ENCODE results near the gene SLC49A3. TPM values are rescaled to one million over a fixed set of nuclear protein-coding genes. Genes with fewer than 3 reads are reported as not detected.
A peak's percentile ranks its signal among the peaks of the same experiment; 100 is the strongest.

SLC49A3 gene
- total and polyA plus RNA-seq, 2 of the 8 experiments (the other 6 are each of a cell fraction or from before 2014, with no cell fraction given), result 5.0 to 8.8 TPM

- no peak for TF ChIP-seq CHD7 (IDR thresholded peaks at IDR 0.05; ENCODE audit: insufficient replicate concordance, low read length)
- TF ChIP-seq FOSL1 (IDR thresholded peaks at IDR 0.05; ENCODE audit: insufficient read depth, low read depth, low read length), result no peak
- peak in 1 of 2 experiments; percentile 1; a peak in 1 of 3 replicates for TF ChIP-seq POLR2A (IDR thresholded peaks at IDR 0.05; ENCODE audit: control extremely low read depth in 1 of 2, low read depth in 2 of 2, low read length in 2 of 2)
- TF ChIP-seq SP4 (IDR thresholded peaks at IDR 0.05; ENCODE audit: low read length), result 0 out of 2 replicates have a peak, but pooled peaks have one; percentile 10
- TF ChIP-seq ZNF274 (IDR thresholded peaks at IDR 0.05; ENCODE audit: borderline replicate concordance, extremely low read depth, low read length), result no peak
- no peak for TF ChIP-seq BACH1 (IDR thresholded peaks at IDR 0.05; ENCODE audit: low read length)
- TF ChIP-seq USF2 (IDR thresholded peaks at IDR 0.05; ENCODE audit: low read length), result no peak
- peak; percentile 70; the same call in 1 of the 2 replicates for TF ChIP-seq MAX (IDR thresholded peaks at IDR 0.05)
- no peak for TF ChIP-seq RAD21 (IDR thresholded peaks at IDR 0.05 in 1 of 2, conservative IDR thresholded peaks at IDR 0.05 in 1 of 2; ENCODE audit: low read depth in 2 of 2, low read length in 2 of 2)
Observed at GRCh38 chr4:680928-681645, 7.9 kb downstream of the SLC49A3 start (continued).

All from H1 (cell line).